PC-9 (cell line): ENCODE results near the gene ZNF710.

ENCODE experiments used
- EZH2 ChIP-seq: fragments of 200-600 bp; sonication (generic); IDR thresholded peaks from 2 replicates; pipeline ENCODE4 v1.8.0; 2017; ENCODE audit warnings: antibody characterized with exemption, low read depth
- TF ChIP-seq, protein P1 (sequence below): fragments of 200-600 bp; sonication (generic); conservative IDR thresholded peaks from 2 replicates; pipeline ENCODE4 v1.6.1; 2017; ENCODE audit warnings: mixed run types, antibody characterized with exemption, mild to moderate bottlenecking, moderate library complexity

DNA sequence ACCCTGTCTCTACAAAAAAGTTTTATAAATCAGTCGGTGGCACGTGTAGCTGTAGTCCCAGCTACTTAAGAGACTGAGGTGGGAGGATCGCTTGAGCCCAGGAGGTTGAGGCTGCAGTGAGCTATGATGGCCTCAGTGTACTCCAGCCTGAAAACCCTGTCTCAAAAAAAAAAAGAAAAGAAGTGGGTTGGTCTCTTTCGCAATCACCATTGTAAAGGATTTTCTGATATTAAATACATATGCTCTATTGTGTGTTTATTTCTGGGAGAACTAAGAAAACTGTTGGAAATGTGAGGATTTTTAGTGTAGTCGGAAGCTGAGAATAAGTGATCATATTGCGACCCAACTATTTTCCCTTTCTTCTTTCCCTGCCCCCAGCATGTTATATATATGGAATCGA is 7.5 kb downstream of the ZNF710 start:
- TF ChIP-seq, protein P1, sequence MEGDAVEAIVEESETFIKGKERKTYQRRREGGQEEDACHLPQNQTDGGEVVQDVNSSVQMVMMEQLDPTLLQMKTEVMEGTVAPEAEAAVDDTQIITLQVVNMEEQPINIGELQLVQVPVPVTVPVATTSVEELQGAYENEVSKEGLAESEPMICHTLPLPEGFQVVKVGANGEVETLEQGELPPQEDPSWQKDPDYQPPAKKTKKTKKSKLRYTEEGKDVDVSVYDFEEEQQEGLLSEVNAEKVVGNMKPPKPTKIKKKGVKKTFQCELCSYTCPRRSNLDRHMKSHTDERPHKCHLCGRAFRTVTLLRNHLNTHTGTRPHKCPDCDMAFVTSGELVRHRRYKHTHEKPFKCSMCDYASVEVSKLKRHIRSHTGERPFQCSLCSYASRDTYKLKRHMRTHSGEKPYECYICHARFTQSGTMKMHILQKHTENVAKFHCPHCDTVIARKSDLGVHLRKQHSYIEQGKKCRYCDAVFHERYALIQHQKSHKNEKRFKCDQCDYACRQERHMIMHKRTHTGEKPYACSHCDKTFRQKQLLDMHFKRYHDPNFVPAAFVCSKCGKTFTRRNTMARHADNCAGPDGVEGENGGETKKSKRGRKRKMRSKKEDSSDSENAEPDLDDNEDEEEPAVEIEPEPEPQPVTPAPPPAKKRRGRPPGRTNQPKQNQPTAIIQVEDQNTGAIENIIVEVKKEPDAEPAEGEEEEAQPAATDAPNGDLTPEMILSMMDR: no peak
- TF ChIP-seq EZH2: no peak
